Mucosa of descending colon (tissue), 3 donors: ENCODE data around the gene CD68. TPM values are rescaled to one million over a fixed set of nuclear protein-coding genes. Genes with fewer than 3 reads are reported as not detected.
"Not testable (repeated sequence)": the region's sequence is repeated elsewhere in the genome, so short reads cannot be mapped to it uniquely, and the experiment has no call there.

Source experiments
- ATAC-seq: fragments of 200-7000 bp; cut with Tn5 transposase; one replicate; pipeline ENCODE4 v1.9.1; 2020; ENCODE audit warnings: mild to moderate bottlenecking, moderate library complexity
- DNase-seq, 3 donors: peaks; one replicate each; pipeline ENCODE4 v3.0.0-alpha.2; 2020
- H3K36me3 ChIP-seq: fragments of 200-600 bp; one replicate; pipeline ENCODE4 v1.8.0; 2021; ENCODE audit warnings: low read depth, mild to moderate bottlenecking
- H3K4me1 ChIP-seq: fragments of 200-600 bp; one replicate; pipeline ENCODE4 v1.8.0; 2021; ENCODE audit warnings: low read depth, mild to moderate bottlenecking
- H3K4me3 ChIP-seq: fragments of 200-600 bp; one replicate; pipeline ENCODE4 v1.8.0; 2021; ENCODE audit warnings: mild to moderate bottlenecking
- H3K9me3 ChIP-seq: fragments of 200-600 bp; one replicate; pipeline ENCODE4 v1.8.0; 2021; ENCODE audit warnings: mild to moderate bottlenecking
- CTCF ChIP-seq: fragments of 200-600 bp; IDR thresholded peaks from one replicate; pipeline ENCODE4 v1.8.0; 2022; ENCODE audit warnings: antibody characterized with exemption, mild to moderate bottlenecking
- intact Hi-C, 2 donors: fragments of 100-400 bp; cut with DNase I in 1 of 2; cut with micrococcal nuclease in 1 of 2; formaldehyde crosslinking; loops; one replicate each; pipeline versions ENCODE4 v1.11.0 to v1.11.1; 2022; cut with DNase I, micrococcal nuclease
- total RNA-seq, 3 donors: library from RNA; stranded (reverse); fragmentation: NEBNext Ultra II Directional in 2 of 3; extraction: Animal tissue kit (Norgen Biotek cat#: 25700) in 2 of 3; gene quantifications; one replicate each; pipeline versions ENCODE4 v1.2.1 to v1.2.4, GENCODE V29; 2021 to 2023
- donor health status: DM: no; HTN: no; CAD: no; lungs with moderate emphysema.
- donor health status: DM: no; HTN: no; CAD: no.
- donor health status: DM: no; HTN: yes; CAD: no.

Gene CD68
- total RNA-seq, 3 donors from 2014 or later = 41.4 to 91.9 (median 50.7) TPM

GRCh38 chr17:7615265-7615747 is 35.9 kb downstream of the CD68 start:
- intact Hi-C loops = no loop called here
- no peak for TF ChIP-seq CTCF
- ATAC-seq = no peak

GRCh38 chr17:7618608-7619007 is 39.2 kb downstream of the CD68 start:
- no peak for TF ChIP-seq CTCF
- Histone ChIP-seq H3K36me3 (no peaks in the 10 kb centered on the region), H3K4me1 (peaks cover 3% of the 10 kb centered on the region), H3K9me3 (no peaks in the 10 kb centered on the region), H3K4me3 (no peak overlapping the region)
- ATAC-seq = no peak
- no peak for DNase-seq
- intact Hi-C loops = no loop called here

More at GRCh38 chr17:7615265-7615747, 35.9 kb downstream of the CD68 start:
- H3K4me3 ChIP-seq = no peak overlapping the region
- peaks cover 20% of the 10 kb centered on the region for H3K4me1 ChIP-seq
- H3K9me3 ChIP-seq = no peaks in the 10 kb centered on the region
- DNase-seq = no peak
- no peaks in the 10 kb centered on the region for H3K36me3 ChIP-seq

GRCh38 chr17:7620835-7621234 is 41.4 kb downstream of the CD68 start:
- Histone ChIP-seq H3K4me3 (no peak overlapping the region), H3K4me1 (no peaks in the 10 kb centered on the region), H3K9me3 (no peaks in the 10 kb centered on the region), H3K36me3 (no peaks in the 10 kb centered on the region)
- ATAC-seq = no peak
- no peak for DNase-seq
- intact Hi-C loops = no loop called here
- no peak for TF ChIP-seq CTCF

- TF ChIP-seq CTCF = no peak
- no peak for DNase-seq
- Histone ChIP-seq H3K36me3 (no peaks in the 10 kb centered on the region), H3K4me1 (peaks cover 6% of the 10 kb centered on the region), H3K9me3 (no peaks in the 10 kb centered on the region), H3K4me3 (no peak overlapping the region)
- intact Hi-C loops = no loop called here
- ATAC-seq = no peak
Observed at GRCh38 chr17:7623661-7624060, 44.2 kb downstream of the CD68 start.

GRCh38 chr17:7625749-7626148 is 46.3 kb downstream of the CD68 start:
- DNase-seq, H3K4me1 ChIP-seq, ATAC-seq, H3K9me3 ChIP-seq, H3K4me3 ChIP-seq, H3K36me3 ChIP-seq, intact Hi-C loops: not testable (repeated sequence)

- Histone ChIP-seq H3K4me1 (peaks cover 9% of the 10 kb centered on the region), H3K36me3 (no peaks in the 10 kb centered on the region), H3K4me3 (no peak overlapping the region), H3K9me3 (no peaks in the 10 kb centered on the region)
- no peak for DNase-seq
- intact Hi-C loops = no loop called here
- TF ChIP-seq CTCF = no peak
- ATAC-seq = no peak
Observed at GRCh38 chr17:7626307-7626706, 46.9 kb downstream of the CD68 start.
